Activated CD4-positive, alpha-beta T cell treated with anti-CD3 and anti-CD28 coated beads, Interleukin-2, amount 50 U/mL, for 16 hours (primary cell): ENCODE measurements around the gene SLC12A8.

Experiments used
- DNase-seq: peaks from one replicate; pipeline ENCODE4 v3.0.0-alpha.2; 2020

Gene SLC12A8

GRCh38 chr3:125212509-125213363, at the start of gene SLC12A8:
SLC12A8 (minus strand) TSS chr3:125212748; CDS start chr3:125211349, 1,399 bp downstream.
- DNase-seq: no peak

GRCh38 chr3:125262161-125262560, 49.6 kb upstream of the SLC12A8 start:
- no peak for DNase-seq

GRCh38 chr3:125261031-125261430, 48.5 kb upstream of the SLC12A8 start:
- DNase-seq: no peak

- DNase-seq: no peak
These were observed 47.6 kb upstream of the SLC12A8 start for GRCh38 chr3:125260158-125260557.

GRCh38 chr3:125257536-125257935, 45.0 kb upstream of the SLC12A8 start:
- DNase-seq: no peak

GRCh38 chr3:125256675-125257074, 44.1 kb upstream of the SLC12A8 start:
- no peak for DNase-seq

- DNase-seq: no peak
These were observed 38.4 kb upstream of the SLC12A8 start for GRCh38 chr3:125250973-125251372.

GRCh38 chr3:125246237-125246636, 33.7 kb upstream of the SLC12A8 start:
- DNase-seq: no peak

GRCh38 chr3:125245521-125245920, 33.0 kb upstream of the SLC12A8 start:
- DNase-seq: no peak

- no peak for DNase-seq
These were observed 27.9 kb upstream of the SLC12A8 start for GRCh38 chr3:125240496-125240895.

GRCh38 chr3:125239266-125239665, 26.7 kb upstream of the SLC12A8 start:
- DNase-seq: no peak

- DNase-seq: no peak
These were observed 26.2 kb upstream of the SLC12A8 start for GRCh38 chr3:125238759-125239158.

- DNase-seq: no peak
These were observed 23.9 kb upstream of the SLC12A8 start for GRCh38 chr3:125236331-125236903.

- no peak for DNase-seq
These were observed 22.3 kb upstream of the SLC12A8 start for GRCh38 chr3:125234831-125235230.

GRCh38 chr3:125232401-125232800, 19.9 kb upstream of the SLC12A8 start:
- peak; percentile 51 for DNase-seq

GRCh38 chr3:125231895-125232294, 19.3 kb upstream of the SLC12A8 start:
- peak; percentile 53 for DNase-seq

- DNase-seq: no peak
These were observed 17.2 kb upstream of the SLC12A8 start for GRCh38 chr3:125229707-125230106.

- DNase-seq: no peak
These were observed 16.6 kb upstream of the SLC12A8 start for GRCh38 chr3:125229168-125229567.

GRCh38 chr3:125221831-125222230, 9.3 kb upstream of the SLC12A8 start:
- DNase-seq: no peak

GRCh38 chr3:125220727-125221429, 8.3 kb upstream of the SLC12A8 start:
- DNase-seq: no peak

GRCh38 chr3:125220183-125220582, 7.6 kb upstream of the SLC12A8 start:
- DNase-seq: no peak

GRCh38 chr3:125219261-125219701, 6.7 kb upstream of the SLC12A8 start:
- DNase-seq: no peak

- DNase-seq: peak; percentile 57
These were observed 2.2 kb upstream of the SLC12A8 start for GRCh38 chr3:125214738-125215137.
